Measurements from ENCODE around the gene MEAF6. TPM values are rescaled to one million over a fixed set of nuclear protein-coding genes. Genes with fewer than 3 reads are reported as not detected.

The MEAF6 gene
- total and polyA plus RNA-seq, 2 experiments from 2014 or later = 96.2 to 117 TPM

GRCh38 chr1:37478890-37479254, 35.7 kb downstream of the MEAF6 start:
- no peak for DNase-seq
- peaks cover 70% of the 10 kb centered on the region for H3K79me2 ChIP-seq (ENCODE audit: insufficient read depth)
- whole genome bisulfite sequencing, 2 experiments (ENCODE audit: low coverage in 1 of 2, low lambda C conversion rate in 2 of 2, missing lambda C conversion rate in 2 of 2) = 4 to 5% methylated on average over 3 of the region's 3 CpGs
- peak overlapping the region; percentile 96 for H3K4me2 ChIP-seq (ENCODE audit: unreplicated experiment)
- H3F3A ChIP-seq (ENCODE audit: insufficient read depth) = peaks cover 42% of the 10 kb centered on the region
- no peaks in the 10 kb centered on the region for H3K27me3 ChIP-seq (replicated peaks; ENCODE audit: insufficient read depth)
- H3K9ac ChIP-seq = peak overlapping the region; percentile 92
- no peaks in the 10 kb centered on the region for H3K9me3 ChIP-seq (ENCODE audit: low read depth)
- peaks cover 46% of the 10 kb centered on the region for H3K4me1 ChIP-seq (ENCODE audit: insufficient read depth)
- H3K4me3 ChIP-seq = peak overlapping the region; percentile 87
- no peaks in the 10 kb centered on the region for H3K9me2 ChIP-seq (ENCODE audit: insufficient read depth)
- TF ChIP-seq EZH2phosphoT487 (IDR thresholded peaks at IDR 0.05; ENCODE audit: insufficient read depth, low read depth) = no peak
- TF ChIP-seq EZH2 (IDR thresholded peaks at IDR 0.05; ENCODE audit: insufficient read depth, poor library complexity, severe bottlenecking) = no peak
- H3K27ac ChIP-seq = peak overlapping the region; percentile 98
- 0 out of 2 replicates have a peak, but pooled peaks cover 17% of the 10 kb centered on the region for H3K36me3 ChIP-seq (ENCODE audit: low read depth)
- H2AFZ ChIP-seq = no peak overlapping the region
- no peaks in the 10 kb centered on the region for H4K20me1 ChIP-seq (ENCODE audit: insufficient read depth)
- in situ Hi-C loops (cut with MboI) = no loop called here

- H3F3A ChIP-seq (ENCODE audit: insufficient read depth) = peaks cover 46% of the 10 kb centered on the region
- H3K4me1 ChIP-seq (ENCODE audit: insufficient read depth) = peaks cover 50% of the 10 kb centered on the region
- no peaks in the 10 kb centered on the region for H3K27me3 ChIP-seq (replicated peaks; ENCODE audit: insufficient read depth)
- in situ Hi-C loops (cut with MboI) = no loop called here
- TF ChIP-seq EZH2phosphoT487 (IDR thresholded peaks at IDR 0.05; ENCODE audit: insufficient read depth, low read depth) = no peak
- no peak for TF ChIP-seq EZH2 (IDR thresholded peaks at IDR 0.05; ENCODE audit: insufficient read depth, poor library complexity, severe bottlenecking)
- no peak overlapping the region for H2AFZ ChIP-seq
- 50 to 54% methylated on average over 8 of the region's 8 CpGs for WGBS, 2 experiments (ENCODE audit: low coverage in 1 of 2, low lambda C conversion rate in 2 of 2, missing lambda C conversion rate in 2 of 2)
- H3K4me2 ChIP-seq (ENCODE audit: unreplicated experiment) = peak overlapping the region; percentile 96
- peak; percentile 93 for DNase-seq
- 0 out of 2 replicates have a peak, but pooled peaks cover 17% of the 10 kb centered on the region for H3K36me3 ChIP-seq (ENCODE audit: low read depth)
- H4K20me1 ChIP-seq (ENCODE audit: insufficient read depth) = no peaks in the 10 kb centered on the region
- peak overlapping the region; percentile 92 for H3K9ac ChIP-seq
- no peaks in the 10 kb centered on the region for H3K9me3 ChIP-seq (ENCODE audit: low read depth)
- H3K79me2 ChIP-seq (ENCODE audit: insufficient read depth) = peaks cover 74% of the 10 kb centered on the region
- peak overlapping the region; percentile 87 for H3K4me3 ChIP-seq
- no peaks in the 10 kb centered on the region for H3K9me2 ChIP-seq (ENCODE audit: insufficient read depth)
- H3K27ac ChIP-seq = peak overlapping the region; percentile 98
Observed at GRCh38 chr1:37478451-37478881, 36.1 kb downstream of the MEAF6 start.

- in situ Hi-C loops (cut with MboI) = no loop called here
- peak overlapping the region; percentile 96 for H3K4me2 ChIP-seq (ENCODE audit: unreplicated experiment)
- no peak for DNase-seq
- no peaks in the 10 kb centered on the region for H3K27me3 ChIP-seq (replicated peaks; ENCODE audit: insufficient read depth)
- no peak overlapping the region for H2AFZ ChIP-seq
- H3K4me3 ChIP-seq = peak overlapping the region; percentile 87
- peaks cover 51% of the 10 kb centered on the region for H3F3A ChIP-seq (ENCODE audit: insufficient read depth)
- 92 to 93% methylated on average over 5 of the region's 5 CpGs for whole genome bisulfite sequencing, 2 experiments (ENCODE audit: low coverage in 1 of 2, low lambda C conversion rate in 2 of 2, missing lambda C conversion rate in 2 of 2)
- H3K27ac ChIP-seq = peak overlapping the region; percentile 98
- H4K20me1 ChIP-seq (ENCODE audit: insufficient read depth) = no peaks in the 10 kb centered on the region
- peaks cover 77% of the 10 kb centered on the region for H3K79me2 ChIP-seq (ENCODE audit: insufficient read depth)
- peak overlapping the region; percentile 92 for H3K9ac ChIP-seq
- 0 out of 2 replicates have a peak, but pooled peaks cover 17% of the 10 kb centered on the region for H3K36me3 ChIP-seq (ENCODE audit: low read depth)
- no peaks in the 10 kb centered on the region for H3K9me3 ChIP-seq (ENCODE audit: low read depth)
- peaks cover 55% of the 10 kb centered on the region for H3K4me1 ChIP-seq (ENCODE audit: insufficient read depth)
- TF ChIP-seq EZH2phosphoT487 (IDR thresholded peaks at IDR 0.05; ENCODE audit: insufficient read depth, low read depth) = no peak
- no peak for TF ChIP-seq EZH2 (IDR thresholded peaks at IDR 0.05; ENCODE audit: insufficient read depth, poor library complexity, severe bottlenecking)
- no peaks in the 10 kb centered on the region for H3K9me2 ChIP-seq (ENCODE audit: insufficient read depth)
Observed at GRCh38 chr1:37477946-37478345, 36.6 kb downstream of the MEAF6 start.

- TF ChIP-seq EZH2phosphoT487 (IDR thresholded peaks at IDR 0.05; ENCODE audit: insufficient read depth, low read depth) = no peak
- no peak for TF ChIP-seq EZH2 (IDR thresholded peaks at IDR 0.05; ENCODE audit: insufficient read depth, poor library complexity, severe bottlenecking)
- Histone ChIP-seq H3K79me2 (ENCODE audit: insufficient read depth) (peaks cover 81% of the 10 kb centered on the region), H2AFZ (no peak overlapping the region), H3K9ac (peak overlapping the region; percentile 92), H4K20me1 (ENCODE audit: insufficient read depth) (no peaks in the 10 kb centered on the region), H3K27ac (peak overlapping the region; percentile 98), H3K4me3 (peak overlapping the region; percentile 87), H3K27me3 (replicated peaks; ENCODE audit: insufficient read depth) (no peaks in the 10 kb centered on the region), H3K4me2 (ENCODE audit: unreplicated experiment) (peak overlapping the region; percentile 96), H3F3A (ENCODE audit: insufficient read depth) (peaks cover 57% of the 10 kb centered on the region), H3K9me2 (ENCODE audit: insufficient read depth) (no peaks in the 10 kb centered on the region), H3K9me3 (ENCODE audit: low read depth) (no peaks in the 10 kb centered on the region), H3K4me1 (ENCODE audit: insufficient read depth) (peaks cover 61% of the 10 kb centered on the region), H3K36me3 (ENCODE audit: low read depth) (0 out of 2 replicates have a peak, but pooled peaks cover 17% of the 10 kb centered on the region)
- peak; percentile 65 for DNase-seq
- in situ Hi-C loops (cut with MboI) = no loop called here
- WGBS, 2 experiments (ENCODE audit: low coverage in 1 of 2, low lambda C conversion rate in 2 of 2, missing lambda C conversion rate in 2 of 2) = 19 to 21% methylated on average over 10 of the region's 10 CpGs
Observed at GRCh38 chr1:37477198-37477931, 37.2 kb downstream of the MEAF6 start.
